ENCODE measurements around the gene AUNIP.

The AUNIP gene

GRCh38 chr1:25879675-25880074, 20.4 kb upstream of the AUNIP start:
- in situ Hi-C loops (cut with MboI; ENCODE audit: low pct_unique_long_range_greater_than_20kb, low sequenced_read_pairs, unreplicated experiment): no loop called here
- DNase-seq (ENCODE audit: low spot score): no peak
- no peak for TF ChIP-seq CTCF (IDR thresholded peaks at IDR 0.05; ENCODE audit: extremely low read depth, insufficient read depth, missing control alignments)

- DNase-seq (ENCODE audit: low spot score): no peak
- in situ Hi-C loops (cut with MboI; ENCODE audit: low pct_unique_long_range_greater_than_20kb, low sequenced_read_pairs, unreplicated experiment): no loop called here
- no peak for TF ChIP-seq CTCF (IDR thresholded peaks at IDR 0.05; ENCODE audit: extremely low read depth, insufficient read depth, missing control alignments)
These were observed 19.4 kb upstream of the AUNIP start for GRCh38 chr1:25878690-25879089.

GRCh38 chr1:25877155-25877554, 17.9 kb upstream of the AUNIP start:
- TF ChIP-seq CTCF (IDR thresholded peaks at IDR 0.05; ENCODE audit: extremely low read depth, insufficient read depth, missing control alignments): no peak
- in situ Hi-C loops (cut with MboI; ENCODE audit: low pct_unique_long_range_greater_than_20kb, low sequenced_read_pairs, unreplicated experiment): no loop called here
- no peak for DNase-seq (ENCODE audit: low spot score)

- in situ Hi-C loops (cut with MboI; ENCODE audit: low pct_unique_long_range_greater_than_20kb, low sequenced_read_pairs, unreplicated experiment): no loop called here
- DNase-seq (ENCODE audit: low spot score): no peak
- TF ChIP-seq CTCF (IDR thresholded peaks at IDR 0.05; ENCODE audit: extremely low read depth, insufficient read depth, missing control alignments): no peak
These were observed 17.4 kb upstream of the AUNIP start for GRCh38 chr1:25876693-25877077.

GRCh38 chr1:25875856-25876692, 16.8 kb upstream of the AUNIP start:
- DNase-seq (ENCODE audit: low spot score): no peak
- no peak for TF ChIP-seq CTCF (IDR thresholded peaks at IDR 0.05; ENCODE audit: extremely low read depth, insufficient read depth, missing control alignments)
- in situ Hi-C loops (cut with MboI; ENCODE audit: low pct_unique_long_range_greater_than_20kb, low sequenced_read_pairs, unreplicated experiment): no loop called here

GRCh38 chr1:25875154-25875855, 16.0 kb upstream of the AUNIP start, which contains the start of gene PAQR7:
Gene PAQR7 (minus strand): TSS chr1:25875708. CDS start chr1:25863839, 11,869 bp downstream.
- in situ Hi-C loops (cut with MboI; ENCODE audit: low pct_unique_long_range_greater_than_20kb, low sequenced_read_pairs, unreplicated experiment): no loop called here
- peak; percentile 86 for DNase-seq (ENCODE audit: low spot score)
- TF ChIP-seq CTCF (IDR thresholded peaks at IDR 0.05; ENCODE audit: extremely low read depth, insufficient read depth, missing control alignments): no peak

Data from GM13977 (cell line).